ENCODE measurements around the gene TNNC1.

Gene TNNC1

GRCh38 chr3:52456800-52457183 is 3.0 kb upstream of the TNNC1 start:
- no peak for DNase-seq

DNA sequence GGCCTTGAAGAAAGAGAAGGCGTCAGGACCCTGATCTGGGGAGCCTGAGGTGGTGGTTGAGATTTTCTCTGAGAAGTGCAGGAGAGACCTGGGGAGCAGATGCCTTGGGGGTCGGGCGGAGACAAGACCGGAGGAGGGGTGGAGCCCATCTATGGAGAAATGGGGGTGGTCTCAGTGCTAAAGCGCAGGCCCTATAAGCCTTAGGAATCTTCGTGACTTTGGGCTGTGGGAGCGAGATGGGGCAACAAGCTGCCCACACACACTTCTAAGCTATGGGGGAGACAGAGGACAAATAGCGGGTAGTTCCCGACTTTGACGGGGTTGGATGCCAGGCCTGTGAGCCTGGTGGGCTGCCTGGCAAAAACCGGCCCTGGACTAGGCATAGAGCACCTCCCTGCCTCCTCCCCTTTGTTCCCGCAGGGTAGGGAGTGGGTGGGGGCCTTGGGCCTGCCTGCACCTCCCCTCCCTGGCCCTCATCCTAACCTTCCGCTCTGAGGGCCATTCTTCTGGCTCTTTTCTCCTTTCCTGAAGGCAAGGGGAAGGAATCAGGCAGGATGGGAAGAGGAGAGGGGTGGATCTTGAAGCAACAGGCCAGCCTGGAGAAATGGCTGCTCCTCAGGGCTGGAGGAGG is 2.4 kb upstream of the TNNC1 start:
- peak; percentile 2 for DNase-seq

DNA sequence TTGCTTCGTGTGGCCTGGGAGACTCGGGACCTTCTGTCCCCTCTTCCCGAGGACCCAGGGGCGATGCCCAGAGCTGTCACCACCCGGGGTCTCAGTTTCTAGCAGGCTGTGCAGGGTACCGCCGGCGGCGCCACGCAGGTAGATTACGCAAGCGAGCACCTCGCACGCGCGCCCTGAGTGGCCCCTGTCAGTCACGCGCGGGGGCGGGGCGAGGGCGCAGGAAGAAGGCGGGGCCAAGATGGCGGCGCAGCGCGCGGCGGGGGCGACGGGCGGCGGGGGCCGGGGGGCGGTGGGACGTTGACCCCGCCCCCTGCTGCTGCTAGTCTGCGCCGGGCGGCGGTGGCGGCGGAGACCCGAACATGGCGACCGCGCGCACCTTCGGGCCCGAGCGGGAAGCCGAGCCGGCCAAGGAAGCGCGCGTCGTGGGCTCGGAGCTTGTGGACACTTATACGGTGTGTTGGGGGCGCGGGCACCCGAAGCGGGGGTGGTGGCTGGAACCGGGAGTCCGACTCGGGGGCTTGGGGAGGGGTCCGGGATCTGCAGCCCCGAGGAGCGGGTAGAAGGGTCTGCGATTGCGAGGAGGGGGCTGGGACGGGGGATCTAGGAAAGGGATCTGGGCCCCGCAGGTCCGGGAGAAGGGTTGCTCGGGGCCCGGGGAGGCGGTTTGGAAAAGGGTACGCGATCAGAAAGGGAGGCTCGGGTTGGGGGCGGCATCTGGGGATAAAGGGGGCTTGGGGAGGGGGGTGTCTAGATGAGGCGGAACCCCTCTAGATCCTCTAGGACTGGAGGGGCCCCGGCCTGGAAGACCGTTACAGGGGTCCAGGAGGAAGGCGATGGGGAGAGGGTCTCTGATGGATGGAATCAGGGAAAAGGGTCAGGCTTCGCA is 1.7 kb upstream of the TNNC1 start, which contains the start of gene NISCH:
NISCH (plus strand) TSS at position 322 of the 886 bp plus-strand sequence; CDS start at position 360, 38 bp downstream.
- DNase-seq, result peak; percentile 68

GRCh38 chr3:52454938-52455282 is 1.1 kb upstream of the TNNC1 start:
- DNase-seq, result no peak

DNA sequence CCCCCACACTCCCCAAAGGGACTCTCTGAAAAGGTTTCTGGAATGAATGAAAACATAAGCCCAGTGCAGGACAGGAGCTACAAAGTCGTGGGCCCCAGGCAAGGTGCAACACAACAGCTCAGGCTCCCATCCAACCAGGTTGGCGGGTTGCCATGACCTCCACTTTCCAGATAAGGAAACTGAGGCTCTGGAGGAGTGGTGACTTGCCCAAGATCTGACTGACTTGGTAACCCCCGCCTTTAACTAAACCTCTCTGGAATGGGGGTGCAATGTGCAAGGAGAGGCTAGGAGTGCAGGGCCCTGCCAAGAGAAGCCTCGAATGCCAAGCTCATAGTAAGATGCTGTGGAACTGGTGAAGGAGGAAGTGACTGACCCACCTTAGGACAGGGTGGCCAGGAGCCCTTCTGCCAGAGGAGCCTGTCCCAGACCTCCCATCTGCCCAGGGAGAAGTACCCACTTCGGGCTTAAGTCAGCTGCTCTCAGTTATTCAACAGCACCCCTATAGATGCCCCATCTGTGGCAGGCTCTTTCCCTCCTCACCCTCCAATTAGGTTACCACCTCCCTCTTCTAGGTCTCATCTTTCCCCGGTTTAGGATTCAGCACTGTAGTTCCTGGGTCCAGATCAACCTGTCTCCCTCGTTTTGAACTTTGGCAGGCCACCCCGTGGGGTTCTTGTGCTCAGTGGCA is 553 bp upstream of the TNNC1 start:
- no peak for DNase-seq

GRCh38 chr3:52452570-52453221 is 1.1 kb downstream of the TNNC1 start:
- DNase-seq, result no peak

DNA sequence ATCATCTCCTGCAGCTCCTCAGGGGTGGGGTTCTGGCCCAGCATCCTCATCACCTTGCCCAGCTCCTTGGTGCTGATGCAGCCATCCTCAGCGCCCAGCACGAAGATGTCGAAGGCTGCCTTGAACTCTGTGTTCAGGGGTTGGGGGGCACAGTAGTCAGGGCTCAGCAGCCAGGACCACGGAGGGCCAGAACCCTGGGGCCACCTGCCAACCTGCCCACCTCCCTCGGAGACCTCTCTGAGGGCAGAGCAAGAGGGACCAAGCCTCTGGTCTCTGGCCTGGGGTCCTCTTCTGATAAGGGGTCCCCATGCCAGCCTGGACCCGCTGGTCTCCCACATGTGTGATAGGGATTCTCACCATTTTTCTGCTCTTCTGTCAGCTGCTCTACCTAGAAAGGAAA is 1.7 kb downstream of the TNNC1 start:
- no peak for DNase-seq

GRCh38 chr3:52451237-52452083 is 2.4 kb downstream of the TNNC1 start:
- no peak for DNase-seq

DNA sequence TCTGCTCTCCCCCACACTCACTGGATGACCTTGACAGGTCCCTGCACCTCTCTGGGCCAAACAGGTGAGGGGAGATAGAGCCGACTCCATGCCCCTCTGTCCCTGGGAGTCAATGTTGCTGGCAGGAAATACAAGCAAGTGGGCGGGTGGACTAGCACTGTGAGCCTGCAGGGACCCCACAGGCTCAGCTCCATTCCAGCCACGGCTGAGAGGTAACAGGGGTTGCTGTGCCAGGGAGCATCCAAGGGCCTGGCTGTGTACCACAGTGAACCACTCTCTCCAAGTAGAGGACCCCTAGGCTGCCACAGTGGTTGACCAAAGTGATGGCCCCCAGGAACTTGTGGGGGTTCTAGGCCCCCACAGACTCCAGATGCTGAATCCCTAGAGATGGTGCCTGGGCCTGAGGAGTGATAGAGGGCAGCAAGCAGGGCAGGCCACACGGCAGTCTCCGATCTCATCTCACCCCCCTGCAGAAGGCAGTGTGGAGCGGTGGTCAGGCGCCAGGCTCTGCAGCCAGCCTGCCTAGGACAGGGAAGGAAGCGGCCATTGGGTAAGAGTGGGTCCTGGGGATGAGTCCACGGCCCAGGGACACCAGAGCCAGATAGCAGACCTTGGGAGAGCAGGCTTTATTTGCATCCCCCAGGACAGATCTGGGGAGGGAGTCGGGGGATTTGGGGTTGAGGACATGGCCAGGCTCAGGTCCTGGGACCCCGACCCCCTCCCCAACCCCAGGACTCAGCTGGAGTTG is 3.2 kb downstream of the TNNC1 start:
- DNase-seq, result no peak

GRCh38 chr3:52447512-52448355 is 6.1 kb downstream of the TNNC1 start:
- DNase-seq, result no peak

GRCh38 chr3:52446631-52447511 is 7.0 kb downstream of the TNNC1 start:
- peak; percentile 10 for DNase-seq

DNA sequence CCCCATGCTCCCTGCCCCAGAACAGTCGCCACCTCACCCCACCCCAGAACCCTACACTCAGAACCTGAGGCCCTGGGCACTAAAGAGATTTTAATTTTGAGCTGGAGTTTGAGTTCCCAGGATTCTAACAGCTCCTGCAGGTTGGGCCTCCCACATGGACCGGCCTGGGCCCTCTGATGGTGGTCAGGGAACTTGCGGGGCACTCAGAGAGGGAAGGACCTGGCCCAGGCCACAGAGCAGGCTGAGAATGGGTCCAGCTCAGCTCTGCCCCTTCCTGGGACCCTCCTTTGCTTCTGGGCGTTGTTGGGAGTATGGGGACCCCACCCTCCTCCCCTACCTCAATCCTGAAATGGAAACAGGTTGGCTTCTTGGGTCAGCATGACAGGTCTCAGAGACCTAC is 7.8 kb downstream of the TNNC1 start:
- DNase-seq, result no peak

DNA sequence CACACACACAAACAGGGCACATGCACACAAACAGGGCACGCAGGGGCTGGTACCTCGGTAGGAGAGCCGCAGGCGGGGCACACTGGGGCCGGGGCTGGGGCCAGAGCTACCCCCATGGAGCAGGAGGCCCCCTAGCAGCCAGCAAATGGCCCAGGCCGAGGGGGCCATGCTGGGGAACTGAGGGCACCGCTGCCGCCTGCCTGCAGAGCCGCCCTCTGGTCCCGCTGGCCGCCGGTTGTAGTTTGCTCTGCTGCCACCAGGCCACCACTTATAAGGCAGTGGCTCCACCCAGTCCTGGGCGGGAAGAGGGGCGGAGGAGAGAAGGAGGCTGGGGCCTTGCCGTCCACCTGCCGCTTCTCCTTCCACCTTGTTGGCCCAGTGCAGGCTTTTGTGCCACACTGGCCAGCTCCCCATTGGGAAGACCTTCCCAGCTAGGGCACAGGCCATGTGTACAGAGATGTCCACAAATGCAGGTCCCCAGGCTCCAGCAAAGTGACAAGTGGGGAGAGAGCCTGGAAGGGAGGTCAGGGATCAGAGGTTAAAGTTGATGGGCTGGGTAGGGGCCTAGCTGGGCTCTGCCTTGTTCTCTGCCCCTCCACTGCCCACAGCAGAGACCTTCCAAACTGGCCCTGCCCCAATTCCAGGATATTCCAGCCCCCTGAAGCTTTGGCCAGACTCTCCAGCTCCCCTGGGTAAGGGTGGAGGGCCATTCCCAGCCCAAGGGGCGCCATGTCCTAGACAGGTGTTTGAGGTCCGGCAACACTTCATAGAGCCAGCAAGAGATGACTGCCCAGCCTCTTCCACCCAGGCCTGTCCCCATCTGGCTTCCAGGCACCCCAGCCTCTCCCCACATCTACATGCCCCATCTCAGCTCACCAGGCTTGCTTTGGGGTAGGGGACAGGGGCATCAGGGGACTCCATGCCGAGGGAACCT is 8.7 kb downstream of the TNNC1 start, which contains the start of gene SEMA3G:
SEMA3G (minus strand) TSS at position 244 of the 934 bp plus-strand sequence; CDS start at position 168, 76 bp downstream.
- DNase-seq, result no peak

- no peak for DNase-seq
Measured at GRCh38 chr3:52443791-52444687, 9.8 kb downstream of the TNNC1 start.

DNA sequence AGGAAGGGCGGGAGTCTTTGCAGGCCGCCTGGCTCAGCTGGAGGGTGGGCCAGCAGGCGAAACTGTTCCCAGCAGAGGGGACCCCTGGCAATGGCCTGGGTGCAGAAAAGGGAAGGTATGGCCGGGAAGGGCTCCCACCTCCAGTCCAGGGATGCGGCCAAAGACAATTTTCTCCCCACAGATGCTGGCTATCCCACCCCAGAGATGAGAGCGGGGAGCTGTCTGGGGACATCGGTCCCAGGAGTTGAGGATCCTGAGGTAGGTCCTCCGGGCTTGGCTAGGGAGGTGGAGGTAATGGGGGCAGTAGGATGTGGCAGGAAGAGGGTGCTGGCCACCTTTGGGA is 10.6 kb downstream of the TNNC1 start:
- DNase-seq, result no peak

- DNase-seq, result no peak
Measured at GRCh38 chr3:52442409-52443267, 11.2 kb downstream of the TNNC1 start.

Measured in NCI-H1105 treated with DMSO at 0.1 percent for 48 hours (cell line).